KOPT-K1 (cell line): ENCODE measurements around the gene TLE1.
"Not testable (repeated sequence)": the region's sequence is repeated elsewhere in the genome, so short reads cannot be mapped to it uniquely, and the experiment has no call there.

Experiments
- H3K27ac ChIP-seq: fragments of 200-600 bp; sonication (generic); 2 replicates; pipeline ENCODE4 v1.5.1; 2016; ENCODE audit warnings: antibody characterized with exemption, mild to moderate bottlenecking, low read depth, low read length; ENCODE audit not compliant: poor library complexity, severe bottlenecking
- H3K36me3 ChIP-seq: fragments of 200-600 bp; sonication (generic); 2 replicates; pipeline ENCODE4 v1.5.1; 2017; ENCODE audit warnings: antibody characterized with exemption, mild to moderate bottlenecking, low read length, moderate library complexity; ENCODE audit not compliant: insufficient read depth
- H3K9me3 ChIP-seq: fragments of 200-600 bp; sonication (generic); 2 replicates; pipeline ENCODE4 v1.5.1; 2017; ENCODE audit warnings: antibody characterized with exemption, low read length, mild to moderate bottlenecking; ENCODE audit not compliant: insufficient read depth, poor library complexity, severe bottlenecking

TLE1 gene

DNA sequence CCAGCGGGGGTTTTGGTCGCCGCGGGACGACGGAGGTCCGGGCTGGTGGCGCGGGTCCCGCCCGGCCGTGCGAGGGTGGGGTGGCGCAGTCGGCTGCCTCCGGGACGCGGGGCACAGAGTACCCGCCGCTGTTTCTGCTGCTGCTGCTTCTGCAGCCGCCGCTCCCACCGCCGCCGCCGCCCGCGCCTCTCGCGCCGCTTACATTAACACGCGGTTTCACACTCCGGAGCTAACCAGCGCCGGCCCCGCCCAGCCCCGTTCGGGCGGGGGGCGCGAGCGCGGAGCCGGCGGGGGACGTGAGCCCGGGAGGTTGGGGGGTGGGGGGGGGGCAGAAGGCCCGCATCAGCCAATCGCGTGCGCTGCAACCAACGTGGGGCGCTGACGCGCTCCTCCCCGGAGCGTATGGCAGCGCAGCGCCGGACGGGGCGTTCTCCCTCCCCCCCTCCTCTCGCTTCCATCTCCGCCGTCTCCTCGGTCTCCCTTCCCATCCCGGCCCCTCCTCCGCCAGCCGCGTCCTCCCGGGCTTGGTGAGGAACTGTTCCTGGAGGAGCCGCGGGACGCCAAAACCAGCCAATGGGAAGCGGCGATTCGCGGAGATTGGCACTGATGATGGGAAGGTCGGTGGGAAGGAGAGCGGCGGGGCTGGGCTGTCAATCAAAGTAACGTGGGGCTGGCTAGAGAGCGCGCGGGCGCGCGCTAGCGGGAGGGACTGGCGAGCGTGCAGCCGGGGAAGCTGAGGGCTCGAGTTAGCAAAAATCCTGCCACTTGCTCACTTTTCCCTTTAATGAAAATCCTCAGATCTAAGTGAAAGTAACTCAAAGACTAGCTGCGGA, at the start of gene TLE1:
Gene TLE1, minus strand, starts transcription at position 205 of the 833 bp plus-strand sequence. CDS start 1,307 bp downstream, outside the sequence.
- H3K27ac ChIP-seq: no peak within 1 kb of the TSS
- no peaks in the 10 kb centered on the region for H3K36me3 ChIP-seq
- H3K9me3 ChIP-seq: no peaks in the 10 kb centered on the region

DNA sequence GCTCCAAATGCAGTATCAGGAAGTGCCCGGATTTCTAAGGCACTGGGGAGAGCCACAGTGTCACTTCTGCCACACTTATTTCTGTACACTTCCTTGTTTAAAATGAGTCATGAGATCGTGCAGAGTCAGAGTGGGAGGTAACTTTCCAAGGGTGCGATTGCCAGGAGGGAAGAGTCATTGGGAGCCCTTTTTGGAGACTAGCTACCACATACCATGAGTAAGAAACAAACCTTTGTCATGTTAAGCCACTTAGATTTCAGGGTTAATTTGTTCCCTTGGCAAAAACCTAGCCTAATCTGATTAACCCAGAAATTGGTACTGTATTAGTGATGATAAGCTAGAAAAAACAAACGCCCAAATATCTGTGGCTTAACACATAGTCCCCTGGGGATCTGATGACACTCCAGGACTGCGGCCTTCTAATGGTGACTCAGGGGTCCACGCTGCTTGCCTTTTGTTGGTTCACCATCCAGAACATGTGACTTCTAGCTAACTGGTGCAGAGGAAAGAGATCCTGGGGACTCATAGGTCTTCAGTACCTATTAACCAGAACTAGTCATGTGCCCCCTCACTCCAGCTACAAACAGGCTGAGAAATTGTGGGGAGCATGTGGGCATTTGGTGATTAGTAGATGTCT, 48.6 kb upstream of the TLE1 start:
- no peaks in the 10 kb centered on the region for H3K9me3 ChIP-seq
- no peak overlapping the region for H3K27ac ChIP-seq
- H3K36me3 ChIP-seq: no peaks in the 10 kb centered on the region

DNA sequence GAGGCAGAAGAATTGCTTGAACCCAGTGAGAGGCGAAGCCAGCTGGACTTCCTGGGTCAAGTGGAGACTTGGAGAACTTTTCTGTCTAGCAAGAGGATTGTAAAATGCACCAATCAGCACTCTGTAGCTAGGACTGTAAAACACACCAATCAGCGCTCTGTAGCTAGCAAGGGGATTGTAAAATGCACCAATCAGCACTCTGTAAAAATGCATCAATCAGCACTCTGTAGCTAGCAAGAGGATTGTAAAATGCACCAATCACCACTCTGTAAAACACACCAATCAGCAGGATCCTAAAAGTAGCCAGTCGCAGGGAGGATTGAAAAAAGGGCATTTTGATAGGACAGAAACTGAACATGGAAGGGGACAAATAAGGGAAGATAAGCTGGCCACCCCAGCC, 41.2 kb upstream of the TLE1 start:
- not testable (repeated sequence) for H3K27ac ChIP-seq, H3K36me3 ChIP-seq, H3K9me3 ChIP-seq

DNA sequence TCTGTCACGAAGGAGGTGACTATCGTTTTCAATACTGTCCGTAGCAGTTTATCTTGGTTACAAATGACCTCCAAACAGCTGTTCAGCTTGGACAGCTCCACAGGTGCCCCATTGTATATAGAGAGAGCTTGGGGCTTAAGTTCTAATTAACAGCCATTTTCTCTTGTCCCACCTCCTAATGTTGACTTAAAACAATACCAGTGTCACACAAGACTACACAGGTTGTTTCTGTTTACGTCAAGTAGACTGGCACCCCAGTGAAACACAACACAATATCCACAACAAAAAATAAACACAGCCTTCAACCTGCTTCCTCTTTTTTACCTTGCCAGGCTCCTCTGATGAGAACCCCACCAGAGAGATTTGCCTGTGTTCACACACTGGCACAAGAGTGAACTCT, 39.8 kb upstream of the TLE1 start:
- Histone ChIP-seq H3K36me3 (no peaks in the 10 kb centered on the region), H3K9me3 (no peaks in the 10 kb centered on the region), H3K27ac (no peak overlapping the region)

DNA sequence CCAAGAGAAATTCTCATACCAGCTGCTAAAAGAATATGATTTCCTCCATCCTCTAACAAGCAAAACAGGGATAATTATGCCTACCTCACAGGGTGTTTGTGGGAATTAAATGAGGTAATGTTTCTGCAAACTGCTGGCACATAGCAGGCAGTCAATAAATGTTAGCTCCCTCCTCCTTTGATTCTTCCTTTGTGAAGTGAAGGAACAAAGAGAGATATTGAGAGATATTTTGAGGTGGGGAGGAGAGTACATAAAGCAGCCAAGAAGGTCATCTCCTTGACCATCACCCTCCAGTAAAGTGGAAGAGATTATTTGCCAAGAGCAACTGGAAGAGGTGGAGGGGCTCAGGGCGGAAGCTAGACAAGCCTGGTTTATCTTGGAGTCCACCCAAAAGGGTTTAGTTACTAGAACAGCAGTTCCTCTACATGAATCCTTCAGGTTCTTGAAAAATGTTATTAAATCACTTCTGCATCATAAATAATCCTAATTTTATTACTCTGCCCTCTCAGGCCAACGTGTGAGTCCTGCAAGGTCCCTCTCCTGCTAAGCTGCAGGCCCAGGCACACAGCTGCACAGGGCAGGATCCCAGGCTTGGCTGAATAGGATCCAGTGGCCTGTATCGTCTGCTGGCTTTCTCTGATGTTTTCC, 35.0 kb upstream of the TLE1 start:
- Histone ChIP-seq H3K27ac (no peak overlapping the region), H3K9me3 (no peaks in the 10 kb centered on the region), H3K36me3 (no peaks in the 10 kb centered on the region)

DNA sequence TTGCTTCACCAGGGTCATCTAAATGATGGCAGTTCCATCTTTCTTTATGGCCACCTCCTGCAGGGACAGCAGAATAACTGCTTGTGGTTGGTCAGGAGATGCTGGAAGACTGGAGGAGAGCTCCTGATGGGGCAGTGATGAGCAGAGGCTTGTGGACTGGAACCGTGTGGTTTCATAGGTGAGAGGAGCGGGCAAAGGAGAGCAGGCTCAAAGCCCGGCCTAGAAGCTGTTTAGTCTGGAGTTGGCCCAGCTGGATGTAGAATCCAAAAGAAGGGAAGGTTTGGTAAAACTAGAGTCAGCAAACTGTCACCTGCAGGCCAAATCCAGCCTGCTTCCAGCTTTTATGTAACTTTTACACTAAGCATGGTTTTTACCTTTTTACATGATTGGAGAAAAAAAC, 32.9 kb upstream of the TLE1 start:
- no peaks in the 10 kb centered on the region for H3K9me3 ChIP-seq
- no peak overlapping the region for H3K27ac ChIP-seq
- H3K36me3 ChIP-seq: no peaks in the 10 kb centered on the region

DNA sequence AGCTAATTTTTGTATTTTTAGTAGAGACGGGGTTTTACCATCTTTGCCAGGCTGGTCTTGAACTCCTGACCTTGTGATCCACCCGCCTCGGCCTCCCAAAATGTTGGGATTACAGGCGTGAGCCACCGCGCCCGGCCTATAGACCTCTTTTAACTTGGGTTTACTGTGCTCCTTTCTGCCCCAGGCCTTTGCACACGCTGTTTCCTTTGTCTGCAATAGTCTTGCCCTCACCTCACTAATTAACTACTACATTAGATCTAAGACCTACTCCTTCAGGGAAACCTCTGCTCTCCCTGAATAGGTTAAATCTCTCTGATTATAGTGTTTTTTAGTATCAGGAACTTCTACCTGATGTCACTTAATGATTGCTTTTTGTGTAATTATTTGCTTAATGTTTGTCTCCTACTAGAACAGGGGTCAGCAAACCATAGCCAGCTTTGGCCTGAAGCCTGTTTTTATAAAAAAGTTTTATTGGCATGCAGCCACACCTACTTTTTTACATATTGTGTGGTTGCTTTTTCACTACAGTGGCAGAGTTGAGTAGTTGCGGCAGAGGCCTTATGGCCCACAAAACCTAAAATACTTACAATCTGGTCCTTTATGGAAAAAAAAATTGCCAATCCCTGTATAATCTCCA, 31.2 kb upstream of the TLE1 start:
- Histone ChIP-seq H3K36me3 (no peaks in the 10 kb centered on the region), H3K27ac (no peak overlapping the region), H3K9me3 (no peaks in the 10 kb centered on the region)

DNA sequence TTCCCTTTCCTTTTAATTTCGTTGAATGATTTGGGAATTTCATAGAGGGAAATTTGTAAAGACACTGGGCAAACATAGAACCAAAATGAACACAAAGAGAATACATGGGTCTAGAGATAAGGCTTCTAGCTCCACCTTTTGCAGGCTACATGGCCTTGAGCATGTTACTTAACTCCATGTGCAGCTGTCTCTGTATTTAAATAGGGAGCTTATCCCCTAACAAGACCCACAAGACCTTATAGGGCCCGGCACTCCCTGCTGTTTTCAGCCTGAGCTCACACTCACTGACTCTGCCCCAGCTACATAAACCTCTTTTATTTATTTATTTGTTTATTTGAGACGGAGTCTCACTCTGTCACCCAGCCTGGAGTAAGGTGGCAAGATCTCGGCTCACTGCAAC, 30.6 kb upstream of the TLE1 start:
- no peak overlapping the region for H3K27ac ChIP-seq
- no peaks in the 10 kb centered on the region for H3K36me3 ChIP-seq
- no peaks in the 10 kb centered on the region for H3K9me3 ChIP-seq

DNA sequence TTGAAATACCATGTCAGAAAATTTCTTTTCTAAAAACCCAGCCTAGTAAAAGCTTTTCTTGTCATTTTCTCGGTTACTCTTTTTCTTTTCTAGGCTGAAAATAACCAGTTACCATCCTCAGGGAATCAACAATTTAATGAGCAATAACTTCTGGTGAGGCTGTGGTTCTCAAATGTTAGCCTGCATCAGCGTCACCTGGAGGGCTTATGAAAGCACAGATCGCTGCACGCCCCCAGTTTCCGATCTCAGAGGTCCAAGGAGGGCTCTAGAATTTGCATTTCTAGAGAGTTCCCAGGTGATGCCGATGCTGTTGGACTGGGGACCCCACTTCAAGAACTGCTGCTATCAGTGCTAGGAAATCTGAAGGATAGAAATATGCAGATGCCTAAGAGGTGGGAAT, 28.9 kb upstream of the TLE1 start:
- Histone ChIP-seq H3K27ac (no peak overlapping the region), H3K36me3 (no peaks in the 10 kb centered on the region), H3K9me3 (no peaks in the 10 kb centered on the region)

DNA sequence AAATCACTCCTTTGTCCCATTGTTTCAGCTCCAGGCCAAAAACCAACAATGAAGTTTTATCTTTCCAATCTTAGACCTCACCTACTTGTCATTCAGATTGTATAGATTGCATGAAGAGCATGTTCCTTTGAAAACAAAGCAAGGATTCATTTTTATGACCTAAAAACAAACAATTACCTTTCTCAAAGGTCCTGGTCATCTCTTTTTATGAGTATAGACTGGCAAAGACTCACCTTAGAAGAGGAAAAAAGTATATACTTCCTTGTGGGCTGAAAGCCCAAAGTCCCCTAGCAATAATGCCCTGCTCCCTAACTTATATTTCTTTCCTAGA, 28.4 kb upstream of the TLE1 start:
- no peaks in the 10 kb centered on the region for H3K9me3 ChIP-seq
- H3K27ac ChIP-seq: no peak overlapping the region
- H3K36me3 ChIP-seq: no peaks in the 10 kb centered on the region

DNA sequence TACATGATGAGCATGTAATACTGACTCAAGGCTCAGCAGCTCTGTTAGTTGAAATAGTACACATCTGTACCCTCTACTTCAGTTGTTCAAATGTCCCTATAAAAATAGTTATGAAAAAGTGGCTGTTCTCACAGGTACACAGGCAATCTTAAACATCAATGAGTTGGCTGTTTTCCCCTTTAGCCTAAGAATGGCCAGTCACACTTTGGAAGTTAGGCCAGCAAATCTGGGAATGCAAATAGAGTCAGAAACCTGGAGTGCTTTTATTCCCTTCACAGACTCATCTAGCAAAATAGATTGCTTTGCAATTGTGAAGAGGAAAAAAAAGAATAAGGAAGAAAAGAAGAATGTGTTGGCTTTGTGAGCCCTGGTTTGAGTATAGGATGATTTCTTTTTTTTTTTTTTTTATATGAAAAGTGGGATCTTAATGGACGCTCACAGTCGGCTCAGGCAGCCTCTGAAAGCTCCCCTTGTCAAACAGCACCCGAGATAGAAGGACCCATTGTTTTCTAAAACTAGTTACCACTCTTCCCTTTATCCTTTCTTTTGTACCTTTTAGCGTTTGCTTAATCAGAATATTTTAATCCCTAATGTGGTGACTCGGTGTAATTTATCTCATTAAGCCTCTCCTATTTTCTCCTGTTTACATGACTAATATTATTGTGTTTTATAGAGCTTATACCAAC, 27.9 kb upstream of the TLE1 start:
- no peaks in the 10 kb centered on the region for H3K36me3 ChIP-seq
- H3K9me3 ChIP-seq: no peaks in the 10 kb centered on the region
- H3K27ac ChIP-seq: no peak overlapping the region

DNA sequence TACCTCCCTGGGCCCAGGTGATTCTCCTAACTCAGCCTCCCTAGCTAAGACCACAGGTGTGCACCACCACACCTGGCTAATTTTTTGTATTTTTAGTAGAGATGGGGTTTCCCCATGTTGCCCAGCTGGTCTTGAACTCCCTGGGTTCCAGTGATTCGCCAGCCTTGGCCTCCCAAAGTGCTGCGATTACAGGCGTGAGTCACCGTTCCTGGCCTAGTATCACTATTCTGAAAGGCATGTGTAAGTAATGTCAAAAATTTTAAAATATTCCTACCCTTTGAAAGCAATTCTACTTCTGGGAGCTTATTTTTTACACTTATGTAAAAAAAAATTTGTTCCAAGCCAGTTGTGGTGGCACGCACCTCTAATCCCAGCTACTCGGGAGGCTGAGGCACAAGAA, 27.1 kb upstream of the TLE1 start:
- H3K27ac ChIP-seq: no peak overlapping the region
- no peaks in the 10 kb centered on the region for H3K36me3 ChIP-seq
- no peaks in the 10 kb centered on the region for H3K9me3 ChIP-seq

DNA sequence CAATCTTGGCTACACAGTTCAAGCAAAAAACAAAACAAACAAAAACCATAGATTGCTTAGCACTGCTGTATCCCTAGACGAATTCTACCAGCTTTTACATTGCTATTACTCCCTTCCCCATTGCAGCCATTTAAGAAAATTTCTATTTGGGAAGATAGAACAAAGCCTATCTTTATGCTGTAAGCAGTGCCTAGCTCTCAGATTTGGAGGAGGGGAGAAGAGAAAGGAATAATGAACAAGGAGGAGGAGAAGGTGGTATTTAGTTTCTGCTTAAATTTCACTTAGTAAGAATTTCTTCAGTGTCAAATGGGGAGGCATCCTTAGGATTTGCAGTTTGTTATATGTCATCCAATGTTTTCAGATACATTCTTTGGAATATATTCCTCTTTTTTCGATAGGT, 16.2 kb upstream of the TLE1 start:
- Histone ChIP-seq H3K9me3 (no peaks in the 10 kb centered on the region), H3K36me3 (no peaks in the 10 kb centered on the region), H3K27ac (no peak overlapping the region)

DNA sequence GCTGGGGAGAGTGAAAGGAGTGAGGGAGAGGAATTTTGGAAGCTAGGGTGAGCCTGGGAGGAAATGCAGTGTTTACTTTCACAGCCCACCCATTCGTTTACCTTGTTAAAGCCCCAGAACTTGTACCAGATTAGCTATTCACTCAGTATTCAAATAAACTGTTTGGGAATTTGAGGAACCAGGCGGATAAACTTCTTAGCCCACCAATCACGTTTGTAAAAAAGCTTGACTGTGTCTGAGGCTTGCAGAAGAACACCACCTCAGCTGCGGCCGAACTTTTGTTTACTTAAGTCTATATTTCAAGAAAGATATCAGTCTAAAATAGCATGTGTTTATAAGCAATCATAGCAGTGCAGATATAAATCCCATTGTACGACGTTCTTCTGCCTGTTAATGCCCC, 5.2 kb upstream of the TLE1 start:
- Histone ChIP-seq H3K9me3 (no peaks in the 10 kb centered on the region), H3K36me3 (no peaks in the 10 kb centered on the region), H3K27ac (no peak overlapping the region)
